OCI-LY7 (cell line): ENCODE results near the gene SPEM2. TPM values are rescaled to one million over a fixed set of nuclear protein-coding genes. Genes with fewer than 3 reads are reported as not detected.
A peak's percentile ranks its signal among the peaks of the same experiment; 100 is the strongest.

ENCODE experiments used
- BruUV-seq: library from RNA; stranded (reverse); fragments of 400-500 nt; replicated peaks from 2 replicates; lab custom pipeline; 2021; lab: Mats Ljungman, UMichigan
- CTCF ChIA-PET: fragments of 300-600 bp; sonication (Branson Sonifier 250); formaldehyde crosslinking; loops from one replicate; lab custom pipeline; 2022; ENCODE audit warnings: antibody characterized with exemption; ENCODE audit not compliant: unreplicated experiment; lab: Charles Lee
- POLR2A ChIA-PET: fragments of 300-600 bp; sonication (Branson Sonifier 250); formaldehyde crosslinking; loops from one replicate; lab custom pipeline; 2022; ENCODE audit warnings: antibody characterized with exemption; lab: Charles Lee
- DNase-seq: peaks from one replicate; pipeline ENCODE4 v3.0.0-alpha.2; 2015; ENCODE audit warnings: low spot score
- H2AFZ ChIP-seq: fragments of 200-600 bp; sonication (generic), shearing (Covaris generic); 2 replicates; pipeline ENCODE4 v1.6.1; 2014; ENCODE audit warnings: mild to moderate bottlenecking, antibody characterized with exemption, low read length, moderate library complexity
- H3K27ac ChIP-seq: fragments of 200-600 bp; sonication (generic); 2 replicates; pipeline ENCODE4 v1.5.1; 2014; ENCODE audit warnings: mixed run types, low read depth, mild to moderate bottlenecking, moderate library complexity, low read length, inconsistent platforms; ENCODE audit not compliant: poor library complexity, severe bottlenecking
- H3K36me3 ChIP-seq: fragments of 200-600 bp; sonication (generic); 2 replicates; pipeline ENCODE4 v1.6.1; 2014; ENCODE audit warnings: mild to moderate bottlenecking, antibody characterized with exemption, low read length, moderate library complexity, mixed read lengths; ENCODE audit not compliant: insufficient read depth
- H3K4me1 ChIP-seq: fragments of 200-600 bp; sonication (generic); 2 replicates; pipeline ENCODE4 v1.5.1; 2014; ENCODE audit warnings: mild to moderate bottlenecking, low read length; ENCODE audit not compliant: insufficient read depth, poor library complexity, severe bottlenecking
- H3K4me2 ChIP-seq: fragments of 200-600 bp; sonication (generic); 2 replicates; pipeline ENCODE4 v1.6.1; 2014; ENCODE audit warnings: mild to moderate bottlenecking, low read length
- H3K4me3 ChIP-seq: fragments of 200-600 bp; sonication (generic); 2 replicates; pipeline ENCODE4 v1.5.1; 2014; ENCODE audit warnings: mild to moderate bottlenecking, low read depth, low read length; ENCODE audit not compliant: poor library complexity, severe bottlenecking
- H3K79me2 ChIP-seq: fragments of 200-600 bp; sonication (generic); 2 replicates; pipeline ENCODE4 v1.6.1; 2016; ENCODE audit warnings: low read depth, mild to moderate bottlenecking, low read length, moderate library complexity, mixed read lengths; ENCODE audit not compliant: insufficient read depth
- H3K9me2 ChIP-seq: fragments of 200-600 bp; sonication (generic); 2 replicates; pipeline ENCODE4 v1.6.1; 2016; ENCODE audit warnings: mild to moderate bottlenecking, low read length, mixed read lengths; ENCODE audit not compliant: insufficient read depth
- H3K9me3 ChIP-seq: fragments of 200-600 bp; sonication (generic); 2 replicates; pipeline ENCODE4 v1.6.1; 2014; ENCODE audit warnings: mild to moderate bottlenecking, mixed run types, low read length, mixed read lengths
- H4K20me1 ChIP-seq: fragments of 200-600 bp; sonication (generic); 2 replicates; pipeline ENCODE4 v1.6.1; 2014; ENCODE audit warnings: mild to moderate bottlenecking, antibody characterized with exemption, low read length, moderate library complexity, mixed read lengths; ENCODE audit not compliant: insufficient read depth
- EZH2phosphoT487 ChIP-seq: fragments of 200-600 bp; sonication (generic); IDR thresholded peaks from 2 replicates; pipeline ENCODE4 v1.6.1; 2018; ENCODE audit warnings: low read depth, borderline replicate concordance, mild to moderate bottlenecking, mixed run types, antibody characterized with exemption, low read length, moderate library complexity, mixed read lengths
- intact Hi-C: fragments of 100-400 bp; cut with micrococcal nuclease; formaldehyde crosslinking; loops from one replicate; pipeline ENCODE4 v1.10.0; 2022; ENCODE audit not compliant: unreplicated experiment
- total RNA-seq, 2 experiments: library from RNA; depleted of rRNA in 1 of 2; stranded (reverse); fragments of >200 nt in 1 of 2; shearing (Covaris generic) in 1 of 2; gene quantifications; 2 replicates each; pipeline ENCODE4 v1.2.3, GENCODE V29; 2014 to 2022
- TF ChIP-seq, protein P1 (sequence below): fragments of 200-600 bp; sonication (generic); conservative IDR thresholded peaks from 2 replicates; pipeline ENCODE4 v1.5.1; 2014; ENCODE audit warnings: mild to moderate bottlenecking, antibody characterized with exemption, low read length, moderate library complexity, mixed read lengths

The SPEM2 gene
- total RNA-seq, 2 experiments from 2014 or later, result not detected

- intact Hi-C loops, result no loop called here
- H2AFZ ChIP-seq, result no peak within 1 kb of the TSS
- CTCF ChIA-PET, result no interaction called here
- H3K27ac ChIP-seq, result no peak within 1 kb of the TSS
- no peaks in the 10 kb centered on the region for H3K9me2 ChIP-seq
- 0 out of 2 replicates have a peak, but pooled peaks cover 6% of the 10 kb centered on the region for H3K9me3 ChIP-seq
- no peaks in the 10 kb centered on the region for H3K79me2 ChIP-seq
- no TSS peak for BruUV-seq
- H3K4me2 ChIP-seq, result no peak within 1 kb of the TSS
- DNase-seq, result no peak
- POLR2A ChIA-PET, result no interaction called here
- H3K4me1 ChIP-seq, result peaks cover 11% of the 10 kb centered on the region
- no peaks in the 10 kb centered on the region for H3K36me3 ChIP-seq
- TF ChIP-seq, protein P1, sequence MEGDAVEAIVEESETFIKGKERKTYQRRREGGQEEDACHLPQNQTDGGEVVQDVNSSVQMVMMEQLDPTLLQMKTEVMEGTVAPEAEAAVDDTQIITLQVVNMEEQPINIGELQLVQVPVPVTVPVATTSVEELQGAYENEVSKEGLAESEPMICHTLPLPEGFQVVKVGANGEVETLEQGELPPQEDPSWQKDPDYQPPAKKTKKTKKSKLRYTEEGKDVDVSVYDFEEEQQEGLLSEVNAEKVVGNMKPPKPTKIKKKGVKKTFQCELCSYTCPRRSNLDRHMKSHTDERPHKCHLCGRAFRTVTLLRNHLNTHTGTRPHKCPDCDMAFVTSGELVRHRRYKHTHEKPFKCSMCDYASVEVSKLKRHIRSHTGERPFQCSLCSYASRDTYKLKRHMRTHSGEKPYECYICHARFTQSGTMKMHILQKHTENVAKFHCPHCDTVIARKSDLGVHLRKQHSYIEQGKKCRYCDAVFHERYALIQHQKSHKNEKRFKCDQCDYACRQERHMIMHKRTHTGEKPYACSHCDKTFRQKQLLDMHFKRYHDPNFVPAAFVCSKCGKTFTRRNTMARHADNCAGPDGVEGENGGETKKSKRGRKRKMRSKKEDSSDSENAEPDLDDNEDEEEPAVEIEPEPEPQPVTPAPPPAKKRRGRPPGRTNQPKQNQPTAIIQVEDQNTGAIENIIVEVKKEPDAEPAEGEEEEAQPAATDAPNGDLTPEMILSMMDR, result no peak
- TF ChIP-seq EZH2phosphoT487, result no peak
- H4K20me1 ChIP-seq, result no peaks in the 10 kb centered on the region
- no peak within 1 kb of the TSS for H3K4me3 ChIP-seq
Measured at GRCh38 chr17:7380855-7381683, 44.3 kb upstream of the SPEM2 start, which contains the start of gene TNK1. TNK1 (plus strand) TSS chr17:7381089; CDS start chr17:7382927, 1,838 bp downstream.

- no peak for DNase-seq
- Histone ChIP-seq H4K20me1 (no peaks in the 10 kb centered on the region), H3K27ac (no peak overlapping the region), H3K4me2 (no peak overlapping the region), H3K79me2 (no peaks in the 10 kb centered on the region), H3K9me3 (0 out of 2 replicates have a peak, but pooled peaks cover 6% of the 10 kb centered on the region), H3K9me2 (no peaks in the 10 kb centered on the region), H3K4me3 (no peak overlapping the region), H3K4me1 (peaks cover 11% of the 10 kb centered on the region), H3K36me3 (no peaks in the 10 kb centered on the region), H2AFZ (no peak overlapping the region)
- intact Hi-C loops, result no loop called here
- no TSS peak for BruUV-seq
- no peak for TF ChIP-seq EZH2phosphoT487
- TF ChIP-seq, protein P1, result no peak
- POLR2A ChIA-PET, result interaction anchor here (0.7 kb wide), 1 partner anchor 92 kb away, joined by 3 read pairs; no protein-coding TSS in a partner anchor
- CTCF ChIA-PET, result no interaction called here
Measured at GRCh38 chr17:7382901-7383300, 42.5 kb upstream of the SPEM2 start.

DNA sequence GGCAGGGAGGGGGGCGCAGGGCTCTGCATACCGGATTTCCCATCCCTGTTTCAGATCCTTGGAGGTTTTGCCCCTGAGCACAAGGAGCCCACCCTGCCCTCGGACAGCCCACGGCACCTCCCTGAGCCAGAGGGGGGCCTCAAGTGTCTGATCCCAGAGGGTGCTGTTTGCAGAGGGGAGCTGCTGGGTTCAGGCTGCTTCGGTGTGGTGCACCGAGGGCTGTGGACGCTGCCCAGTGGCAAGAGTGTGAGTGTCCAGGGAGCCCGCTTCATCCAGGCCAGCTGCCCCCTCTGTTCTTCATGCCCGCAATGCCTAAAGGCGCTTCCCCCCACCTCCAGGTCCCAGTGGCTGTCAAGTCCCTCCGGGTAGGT lies 42.1 kb upstream of the SPEM2 start:
- Histone ChIP-seq H4K20me1 (no peaks in the 10 kb centered on the region), H3K36me3 (no peaks in the 10 kb centered on the region), H3K4me2 (peak overlapping the region; percentile 72), H3K9me2 (no peaks in the 10 kb centered on the region), H3K79me2 (no peaks in the 10 kb centered on the region), H2AFZ (no peak overlapping the region), H3K27ac (no peak overlapping the region), H3K4me1 (peaks cover 11% of the 10 kb centered on the region), H3K4me3 (peak overlapping the region; percentile 64), H3K9me3 (0 out of 2 replicates have a peak, but pooled peaks cover 6% of the 10 kb centered on the region)
- BruUV-seq, result no TSS peak
- ChIA-PET CTCF (no interaction called here), POLR2A (no interaction called here)
- no peak for TF ChIP-seq EZH2phosphoT487
- TF ChIP-seq, protein P1, result no peak
- no peak for DNase-seq
- intact Hi-C loops, result no loop called here
